ENCODE results near the gene DRAP1.

Gene DRAP1

DNA sequence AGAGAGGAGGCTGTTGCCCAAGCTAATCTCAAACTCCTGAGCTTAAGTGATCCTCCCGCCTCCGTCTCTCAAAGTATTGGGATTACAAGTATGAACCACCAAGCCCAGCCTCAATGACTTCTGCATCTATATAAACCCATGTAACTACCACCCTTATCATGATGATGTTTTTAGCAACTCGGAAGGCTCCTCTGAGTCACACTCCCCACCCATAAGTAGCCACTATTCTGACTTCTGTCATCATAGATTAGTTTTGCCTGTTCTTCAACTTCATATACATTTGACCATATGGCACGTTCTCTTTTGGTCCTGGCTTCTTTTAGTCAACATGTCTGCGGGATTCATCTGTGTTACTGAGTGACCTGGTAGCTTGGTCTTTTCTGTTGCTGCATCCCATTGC, 12.6 kb upstream of the DRAP1 start:
- DNase-seq (ENCODE audit: low read depth): no peak

DNA sequence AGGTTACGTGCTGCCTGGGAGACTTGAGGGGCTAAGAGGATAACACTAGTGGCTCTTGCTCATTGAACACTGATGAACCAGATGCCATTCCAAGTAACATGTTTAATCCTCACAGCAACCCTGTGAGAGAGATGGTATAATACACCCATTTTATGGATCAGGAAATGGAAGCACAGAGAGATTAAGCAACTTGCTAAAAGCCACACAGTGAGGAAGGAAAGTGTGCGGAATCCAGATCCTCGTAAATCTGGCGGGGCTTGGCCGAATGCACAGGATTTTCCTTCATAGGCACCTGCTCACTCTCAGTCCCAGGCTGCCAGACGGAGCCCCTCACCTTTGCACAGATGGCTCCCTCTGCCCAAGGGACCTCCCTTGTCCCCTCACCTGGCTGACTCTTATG, 11.3 kb upstream of the DRAP1 start:
- no peak for DNase-seq (ENCODE audit: low read depth)

DNA sequence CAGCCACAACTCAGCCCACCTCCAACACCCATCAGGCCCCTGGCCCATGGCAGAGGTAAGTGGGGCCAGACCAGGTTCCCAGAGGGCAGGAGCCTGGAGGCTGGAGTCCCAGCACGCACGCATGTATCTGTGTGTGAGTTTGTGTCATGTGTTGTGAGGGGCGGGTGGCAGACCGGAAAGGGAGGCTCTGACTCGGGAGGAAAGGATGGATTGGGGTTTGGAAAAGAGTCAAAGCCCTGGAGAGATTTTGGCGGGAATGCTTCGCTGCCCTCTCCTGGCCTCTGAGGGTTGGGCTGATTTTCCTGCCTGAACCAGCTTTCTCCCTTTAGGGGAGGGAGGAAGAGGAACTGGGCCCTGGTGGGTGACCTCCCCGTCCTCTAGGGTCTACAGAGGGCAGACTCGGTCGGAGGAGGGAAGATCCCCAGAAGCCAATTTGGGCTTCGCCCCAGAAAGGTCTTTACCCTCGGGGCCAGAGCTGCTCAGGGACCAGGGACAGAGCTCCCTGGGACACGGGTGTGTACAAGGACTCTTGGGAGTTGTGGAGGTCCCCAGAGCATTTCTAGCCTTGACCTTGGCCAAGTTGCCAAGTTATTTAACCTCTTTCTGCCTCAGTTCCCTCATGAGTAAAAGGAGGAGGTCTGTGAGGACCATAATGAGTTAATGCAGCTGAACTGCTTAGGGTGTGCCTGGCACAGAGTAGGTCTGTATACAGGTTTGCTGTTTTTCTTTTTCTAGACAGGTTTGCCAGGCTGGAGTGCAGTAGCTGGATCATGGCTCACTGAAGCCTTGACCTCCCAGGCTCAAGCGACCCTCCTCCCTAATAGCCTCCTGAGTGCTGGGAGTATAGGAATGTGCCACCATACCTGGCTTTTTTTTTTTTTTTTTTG, 7.3 kb upstream of the DRAP1 start:
- DNase-seq (ENCODE audit: low read depth): no peak

DNA sequence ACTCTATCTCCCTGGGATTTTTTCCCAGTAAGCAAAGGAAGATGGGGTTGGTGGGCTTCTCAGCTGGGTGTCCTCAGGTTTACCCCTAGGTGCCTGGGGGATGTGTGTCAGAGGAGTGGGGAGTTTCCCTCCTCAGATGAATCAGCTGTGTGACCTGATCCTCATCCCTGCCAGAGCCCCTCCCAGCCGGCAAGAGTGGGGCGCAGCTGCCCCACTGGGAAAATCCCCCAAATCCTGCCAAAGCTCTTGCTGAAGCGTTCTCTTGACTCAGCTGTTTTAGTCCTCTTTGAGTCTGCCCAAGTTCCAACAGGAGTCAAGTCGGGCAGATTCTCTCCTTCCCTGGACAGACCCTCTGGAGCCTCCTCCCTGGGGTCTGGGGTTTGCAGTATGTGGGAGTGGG, 6.4 kb upstream of the DRAP1 start:
- no peak for DNase-seq (ENCODE audit: low read depth)

- no peak for DNase-seq (ENCODE audit: low read depth)
Observed at GRCh38 chr11:65915101-65915820, 4.0 kb upstream of the DRAP1 start.

- peak; percentile 94 for DNase-seq (ENCODE audit: low read depth)
Observed at GRCh38 chr11:65915821-65916251, 3.4 kb upstream of the DRAP1 start.

DNA sequence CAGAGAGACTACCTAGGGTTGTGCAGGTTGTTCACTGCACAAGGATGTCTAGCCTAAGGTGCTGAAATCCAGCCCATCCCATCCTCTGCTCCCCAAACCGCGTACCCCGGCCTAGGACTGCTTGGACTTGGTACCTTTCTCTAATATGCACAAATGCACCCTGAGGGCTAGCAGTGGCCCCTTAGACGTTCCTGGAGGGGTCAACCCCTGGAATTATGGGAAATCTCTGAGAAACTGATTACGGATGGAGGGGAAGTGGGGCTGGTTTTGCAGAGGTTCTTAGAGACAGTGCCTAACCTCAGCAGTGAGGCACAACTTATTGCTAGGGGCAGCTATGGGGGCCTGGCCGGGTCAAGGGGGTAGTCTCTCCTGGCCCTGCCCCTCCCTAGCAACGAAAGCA, 2.8 kb upstream of the DRAP1 start:
- no peak for DNase-seq (ENCODE audit: low read depth)

- no peak for DNase-seq (ENCODE audit: low read depth)
Observed at GRCh38 chr11:65917077-65917433, 2.2 kb upstream of the DRAP1 start.

GRCh38 chr11:65917434-65918210, 1.6 kb upstream of the DRAP1 start:
- DNase-seq (ENCODE audit: low read depth): no peak

GRCh38 chr11:65918211-65919140, 750 bp upstream of the DRAP1 start, which contains the start of gene C11orf68:
TSS of gene C11orf68 (minus strand) at chr11:65919062. CDS start at chr11:65919031, 31 bp downstream.
- no peak for DNase-seq (ENCODE audit: low read depth)

DNA sequence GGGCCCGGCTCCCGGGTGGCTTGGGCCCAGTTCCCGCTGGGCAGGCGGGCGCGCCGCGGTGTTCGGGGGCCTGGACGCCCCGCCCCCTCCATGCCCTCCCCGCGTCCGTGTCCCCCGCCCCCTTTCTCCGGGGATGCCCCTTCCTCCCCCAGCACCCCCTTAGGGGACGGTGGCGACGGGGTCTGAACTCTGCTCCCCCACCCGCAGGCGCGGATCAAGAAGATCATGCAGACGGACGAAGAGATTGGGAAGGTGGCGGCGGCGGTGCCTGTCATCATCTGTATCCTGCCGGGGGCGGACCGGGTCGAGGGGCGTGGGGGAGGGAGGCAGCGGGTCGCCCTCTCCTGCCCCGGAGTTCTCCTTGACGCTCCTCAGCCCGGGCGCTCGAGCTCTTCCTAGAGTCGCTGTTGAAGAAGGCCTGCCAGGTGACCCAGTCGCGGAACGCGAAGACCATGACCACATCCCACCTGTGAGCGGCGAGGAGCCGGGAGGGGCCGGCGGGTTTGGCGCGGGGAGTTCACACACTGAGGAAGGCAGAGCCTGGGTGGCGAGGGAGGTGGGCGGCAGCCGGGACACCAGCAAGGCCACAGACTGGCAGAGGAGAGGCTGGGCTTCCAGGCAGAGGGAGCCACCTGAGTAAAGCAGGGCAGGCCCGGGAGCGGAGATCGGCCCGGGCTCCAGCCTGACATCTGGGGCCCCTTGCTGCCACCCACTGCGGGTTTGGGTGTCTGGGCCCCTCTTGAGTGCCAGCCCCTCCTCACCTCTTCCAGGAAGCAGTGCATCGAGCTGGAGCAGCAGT, 546 bp downstream of the DRAP1 start:
- no peak for DNase-seq (ENCODE audit: low read depth)

- DNase-seq (ENCODE audit: low read depth): no peak
Observed at GRCh38 chr11:65920372-65920802, 1.2 kb downstream of the DRAP1 start.

DNA sequence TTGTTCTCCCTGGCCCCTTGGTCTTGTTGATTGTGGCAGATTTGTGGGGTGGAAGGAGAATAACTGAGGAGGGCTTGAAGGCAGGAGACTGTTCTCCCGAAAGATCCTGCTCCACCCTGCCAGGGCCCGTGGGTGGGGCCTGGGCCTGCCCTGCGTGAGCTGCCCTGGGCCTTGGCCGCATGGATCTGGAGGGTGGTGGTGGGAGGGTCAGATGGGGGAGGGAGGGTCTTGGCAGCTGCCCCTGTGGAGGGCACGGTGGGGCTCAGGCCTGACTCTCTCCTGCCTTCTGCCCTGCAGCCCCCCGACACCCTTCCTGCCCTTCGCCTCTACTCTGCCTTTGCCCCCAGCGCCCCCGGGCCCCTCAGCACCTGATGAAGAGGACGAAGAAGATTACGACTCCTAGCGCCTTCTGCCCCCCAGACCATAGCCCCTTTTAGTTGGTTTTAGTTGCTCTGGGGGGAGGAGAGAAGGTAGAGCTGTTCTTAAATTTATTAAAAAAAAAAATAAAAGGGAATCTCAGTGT, 1.9 kb downstream of the DRAP1 start:
- no peak for DNase-seq (ENCODE audit: low read depth)

DNA sequence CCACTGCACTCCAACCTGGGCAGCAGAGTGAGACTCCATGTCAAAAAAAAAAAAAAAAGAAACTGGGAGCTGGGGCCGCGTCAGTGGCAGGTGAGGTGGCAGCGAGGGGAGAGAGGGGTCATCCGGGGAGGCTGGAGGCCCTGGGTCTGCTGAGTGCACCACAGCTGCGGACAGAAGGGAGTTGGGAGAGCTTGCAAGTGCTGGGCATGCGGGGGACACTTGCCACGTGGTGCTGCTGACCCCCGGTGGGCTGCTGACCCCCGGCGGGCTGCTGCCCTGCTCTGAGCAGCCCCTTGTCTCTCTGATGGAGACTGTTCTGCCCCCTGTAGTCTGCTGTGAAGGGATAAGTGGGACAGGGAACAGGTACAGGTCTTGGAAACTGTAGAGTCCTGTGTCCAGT, 2.6 kb downstream of the DRAP1 start:
- DNase-seq (ENCODE audit: low read depth): no peak

GRCh38 chr11:65922565-65922964, 3.3 kb downstream of the DRAP1 start:
- DNase-seq (ENCODE audit: low read depth): no peak

DNA sequence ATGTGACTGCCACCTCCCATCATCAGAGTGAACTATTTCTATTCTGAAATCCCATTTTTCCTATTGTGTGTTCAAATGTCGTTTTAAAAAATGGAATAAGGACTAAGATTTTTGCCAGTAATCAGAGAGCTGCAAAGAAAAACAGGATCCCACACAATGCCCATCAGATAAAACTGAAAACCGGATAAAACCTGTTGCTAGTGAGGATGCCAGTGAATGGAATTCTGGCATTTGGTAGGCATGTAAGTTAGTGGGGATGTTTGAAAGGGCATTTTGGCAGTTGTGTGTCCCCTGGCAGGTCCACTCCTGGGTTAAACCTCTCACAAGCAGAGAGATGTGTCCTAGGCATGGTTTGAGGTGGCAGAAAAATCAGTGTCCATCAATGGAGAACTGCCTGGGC, 6.2 kb downstream of the DRAP1 start:
- DNase-seq (ENCODE audit: low read depth): no peak

GRCh38 chr11:65927904-65928397, 8.7 kb downstream of the DRAP1 start:
- DNase-seq (ENCODE audit: low read depth): no peak

DNA sequence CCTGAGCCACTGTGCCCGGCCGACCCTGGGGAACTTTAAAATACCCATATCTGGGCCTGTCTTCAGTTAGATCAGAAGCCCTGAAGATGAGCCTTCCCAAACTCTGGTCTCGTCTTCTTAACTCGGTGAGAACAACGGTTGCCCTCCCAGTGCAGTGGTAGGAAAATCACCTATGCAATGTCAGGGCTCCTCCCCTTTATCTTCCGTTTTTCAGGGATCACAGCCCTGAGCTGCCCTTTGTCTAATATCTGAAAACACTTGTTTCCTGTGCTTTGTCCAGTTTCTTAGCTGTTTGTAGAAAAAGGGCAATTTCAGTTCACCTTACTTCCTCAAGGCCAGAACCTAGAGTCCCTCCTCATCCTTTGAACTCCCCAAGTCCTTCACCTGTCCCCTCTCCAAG, 9.4 kb downstream of the DRAP1 start:
- no peak for DNase-seq (ENCODE audit: low read depth)

- DNase-seq (ENCODE audit: low read depth): no peak
Observed at GRCh38 chr11:65931773-65932557, 12.7 kb downstream of the DRAP1 start.

Data from fibroblast of the conjunctiva (primary cell).